Gastroesophageal sphincter (tissue), 4 donors: ENCODE results near the gene STX1B. TPM values are rescaled to one million over a fixed set of nuclear protein-coding genes. Genes with fewer than 3 reads are reported as not detected.

ENCODE experiments used
- ATAC-seq: fragments of 150-250 bp; one replicate; pipeline ENCODE4 v1.9.1; 2016; ENCODE audit warnings: mild to moderate bottlenecking, moderate library complexity
- H3K27ac ChIP-seq, 4 donors: fragments of 200-600 bp; sonication (generic) in 3 of 4; 1 replicate in 3 of 4; 2 replicates in 1 of 4; pipeline ENCODE4 v1.5.1; 2016 to 2019
- H3K27me3 ChIP-seq: fragments of 200-600 bp; sonication (generic); one replicate; pipeline ENCODE4 v1.5.1; 2019
- H3K36me3 ChIP-seq, 2 donors: fragments of 200-600 bp; sonication (generic); one replicate each; pipeline ENCODE4 v1.5.1; 2019; ENCODE audit warnings: control low read depth in 1 of 2
- H3K4me1 ChIP-seq, 3 donors: fragments of 200-600 bp; sonication (generic); 1 replicate in 2 of 3; 2 replicates in 1 of 3; pipeline ENCODE4 v1.5.1; 2016 to 2019; ENCODE audit warnings: control low read depth in 2 of 3
- H3K4me3 ChIP-seq, 2 donors: fragments of 200-600 bp; sonication (generic); one replicate each; pipeline ENCODE4 v1.5.1; 2019; ENCODE audit warnings: mild to moderate bottlenecking in 1 of 2, moderate library complexity in 1 of 2
- H3K9me3 ChIP-seq, 3 donors: fragments of 200-600 bp; sonication (generic); one replicate each; pipeline ENCODE4 v1.5.1; 2017 to 2019; ENCODE audit warnings: control low read depth in 2 of 3
- EP300 ChIP-seq: sonication (generic); formaldehyde crosslinking; IDR thresholded peaks from one replicate; pipeline ENCODE4 v1.6.1; 2017; ENCODE audit warnings: antibody characterized with exemption, mild to moderate bottlenecking
- POLR2A ChIP-seq, 2 donors: fragments of 450-650 bp; IDR thresholded peaks; one replicate each; pipeline ENCODE4 v1.6.1; 2017; ENCODE audit warnings: antibody characterized with exemption in 2 of 2, mild to moderate bottlenecking in 2 of 2, moderate library complexity in 1 of 2
- POLR2AphosphoS5 ChIP-seq: sonication (generic); formaldehyde crosslinking; IDR thresholded peaks from one replicate; pipeline ENCODE4 v1.6.1; 2017; ENCODE audit warnings: antibody characterized with exemption
- WGBS, 2 donors: methylation state at CpG; one replicate each; pipeline ENCODE4 v1.1.5; 2018; ENCODE audit warnings: low coverage in 1 of 2; 5-methylcytosine and 5-hydroxymethylcytosine counted together
- total RNA-seq, 4 donors: library from RNA; depleted of rRNA; stranded (reverse); fragments of >200 nt; gene quantifications; one replicate each; pipeline ENCODE4 v1.1.0, GENCODE V29; 2016
- TF ChIP-seq, protein P1 (sequence below), 4 experiments: fragments of 200-600 bp in 2 of 4; fragments of 450-650 bp in 2 of 4; sonication (generic) in 1 of 4; IDR thresholded peaks; one replicate each; pipeline ENCODE4 v1.5.1; 2017 to 2019; ENCODE audit warnings: antibody characterized with exemption in 4 of 4, mild to moderate bottlenecking in 2 of 4, moderate library complexity in 2 of 4

STX1B gene
- total RNA-seq, 4 donors from 2014 or later: 0.54 to 3.3 (median 1.9) TPM; not detected in 1

DNA sequence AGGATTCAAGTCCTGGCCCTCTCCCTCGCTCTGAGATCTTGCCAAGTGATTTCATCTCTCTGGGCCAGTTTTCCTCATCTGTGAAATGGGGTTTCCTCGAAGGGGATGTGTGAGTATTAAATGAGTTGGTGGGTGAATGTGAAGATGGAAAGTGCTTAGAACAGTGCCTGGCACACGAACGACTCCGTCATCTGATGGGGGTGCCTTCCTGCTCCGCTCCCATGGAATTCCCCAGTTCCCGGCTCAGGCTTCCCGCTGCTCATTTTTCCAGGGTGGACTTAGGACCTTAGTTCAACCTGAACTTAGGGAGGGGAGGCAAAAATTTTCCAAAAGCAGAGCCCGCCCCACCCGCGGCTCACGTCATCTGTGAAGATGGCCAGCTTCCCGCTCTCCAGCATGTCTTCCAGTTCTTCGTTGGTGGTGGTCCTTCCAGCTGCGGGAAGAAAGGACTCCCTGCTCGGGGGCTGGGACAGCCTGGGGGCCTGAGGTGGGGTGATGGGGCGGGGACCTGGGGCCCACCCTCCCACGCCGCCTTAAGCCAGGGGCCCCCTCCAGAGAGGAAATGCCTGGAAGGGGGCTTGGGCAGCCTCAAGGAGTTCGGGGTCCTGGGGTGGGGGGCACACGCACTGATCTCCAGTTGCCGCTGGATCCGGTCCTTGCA lies 14.0 kb downstream of the STX1B start:
- H3K9me3 ChIP-seq: no peaks in the 10 kb centered on the region
- no peaks in the 10 kb centered on the region for H3K27me3 ChIP-seq
- no peak for TF ChIP-seq POLR2AphosphoS5
- TF ChIP-seq EP300: no peak
- TF ChIP-seq, protein P1, sequence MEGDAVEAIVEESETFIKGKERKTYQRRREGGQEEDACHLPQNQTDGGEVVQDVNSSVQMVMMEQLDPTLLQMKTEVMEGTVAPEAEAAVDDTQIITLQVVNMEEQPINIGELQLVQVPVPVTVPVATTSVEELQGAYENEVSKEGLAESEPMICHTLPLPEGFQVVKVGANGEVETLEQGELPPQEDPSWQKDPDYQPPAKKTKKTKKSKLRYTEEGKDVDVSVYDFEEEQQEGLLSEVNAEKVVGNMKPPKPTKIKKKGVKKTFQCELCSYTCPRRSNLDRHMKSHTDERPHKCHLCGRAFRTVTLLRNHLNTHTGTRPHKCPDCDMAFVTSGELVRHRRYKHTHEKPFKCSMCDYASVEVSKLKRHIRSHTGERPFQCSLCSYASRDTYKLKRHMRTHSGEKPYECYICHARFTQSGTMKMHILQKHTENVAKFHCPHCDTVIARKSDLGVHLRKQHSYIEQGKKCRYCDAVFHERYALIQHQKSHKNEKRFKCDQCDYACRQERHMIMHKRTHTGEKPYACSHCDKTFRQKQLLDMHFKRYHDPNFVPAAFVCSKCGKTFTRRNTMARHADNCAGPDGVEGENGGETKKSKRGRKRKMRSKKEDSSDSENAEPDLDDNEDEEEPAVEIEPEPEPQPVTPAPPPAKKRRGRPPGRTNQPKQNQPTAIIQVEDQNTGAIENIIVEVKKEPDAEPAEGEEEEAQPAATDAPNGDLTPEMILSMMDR (IDR thresholded peaks at IDR 0.05): no peak
- no peak for TF ChIP-seq POLR2A (IDR thresholded peaks at IDR 0.05)
- ATAC-seq: peak; percentile 32
- peak overlapping the region; percentile 4 to 89 (median 86) for H3K27ac ChIP-seq
- WGBS, 2 donors: 38 to 44% methylated on average over 3 to 6 of the region's 23 CpGs
- H3K4me3 ChIP-seq: peak overlapping the region; percentile 44 to 66
- peaks cover 0 to 20% (median 12%) of the 10 kb centered on the region in 3 donors for H3K4me1 ChIP-seq
- no peaks in the 10 kb centered on the region for H3K36me3 ChIP-seq

DNA sequence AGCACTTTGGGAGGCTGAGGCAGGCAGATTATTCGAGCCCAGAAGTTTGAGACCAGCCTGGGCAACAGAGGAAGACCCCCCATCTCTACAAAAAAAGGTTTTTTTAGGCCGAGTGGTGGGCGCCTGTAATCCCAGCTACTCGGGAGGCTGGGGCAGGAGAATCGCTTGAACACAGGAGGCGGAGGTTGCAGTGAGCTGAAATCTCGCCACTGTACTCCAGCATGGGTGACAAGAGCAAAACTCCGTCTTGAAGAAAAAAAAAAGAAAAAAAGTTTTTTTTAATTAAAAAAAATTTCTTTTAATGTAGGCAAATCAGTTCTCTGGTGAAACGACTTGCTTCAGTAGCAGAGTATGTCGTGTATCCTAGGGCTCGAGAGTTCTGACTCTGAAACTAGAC lies 14.5 kb downstream of the STX1B start:
- TF ChIP-seq, protein P1 (IDR thresholded peaks at IDR 0.05): no peak
- TF ChIP-seq EP300: no peak
- no peak for TF ChIP-seq POLR2A (IDR thresholded peaks at IDR 0.05)
- TF ChIP-seq POLR2AphosphoS5: no peak
- 67 to 84% methylated on average over 6 to 11 of the region's 11 CpGs for WGBS, 2 donors
- H3K36me3 ChIP-seq: no peaks in the 10 kb centered on the region
- peak overlapping the region in 3 of 4 donors; percentile 86 to 89 (median 87) for H3K27ac ChIP-seq
- no peaks in the 10 kb centered on the region for H3K27me3 ChIP-seq
- no peak for ATAC-seq
- H3K4me3 ChIP-seq: peak overlapping the region in 1 of 2 donors; percentile 66
- H3K4me1 ChIP-seq: peaks cover 0 to 20% (median 12%) of the 10 kb centered on the region in 3 donors
- H3K9me3 ChIP-seq: no peaks in the 10 kb centered on the region

DNA sequence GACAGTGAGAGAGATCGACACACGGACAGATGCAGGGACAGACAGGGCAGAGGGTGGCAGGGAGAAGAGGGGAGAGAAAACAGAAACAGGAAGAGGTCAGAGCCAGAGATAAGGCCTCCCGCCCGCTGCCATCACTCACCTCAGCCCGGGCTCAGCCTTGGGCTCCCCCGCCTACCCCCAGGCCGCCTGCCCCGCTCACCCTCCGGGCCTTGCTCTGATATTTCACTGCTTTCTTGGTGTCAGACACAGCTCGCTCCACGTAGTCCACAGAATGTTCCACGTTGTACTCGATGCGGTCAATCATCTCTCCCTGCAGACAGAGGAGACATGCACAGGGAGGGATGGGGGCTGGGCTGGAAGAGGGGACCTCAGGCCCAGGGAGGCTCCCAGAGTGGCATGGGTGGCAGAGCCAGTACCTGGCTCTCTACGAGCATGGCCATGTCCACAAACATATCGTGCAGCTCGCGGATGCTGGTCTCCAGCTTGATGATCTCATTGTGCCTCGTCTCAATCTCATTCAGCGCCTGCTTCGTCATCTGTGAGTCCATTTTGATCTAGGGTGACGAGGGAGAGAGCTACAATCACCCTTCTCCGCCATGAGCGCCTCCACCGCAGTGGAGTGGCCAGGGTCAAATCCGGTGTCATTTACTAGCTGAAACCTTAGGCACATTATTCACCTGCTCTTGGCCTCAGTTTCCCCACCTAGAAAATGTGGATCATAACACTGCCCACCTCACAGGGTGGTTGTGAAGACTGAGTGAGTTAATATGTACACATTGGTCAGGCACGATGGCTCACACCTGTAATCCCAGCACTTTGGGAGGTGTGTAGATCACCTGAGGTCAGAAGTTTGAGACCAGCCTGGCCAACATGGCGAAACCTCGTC lies 17.3 kb downstream of the STX1B start:
- H3K27ac ChIP-seq: no peak overlapping the region
- peaks cover 0 to 20% (median 12%) of the 10 kb centered on the region in 3 donors for H3K4me1 ChIP-seq
- 75 to 81% methylated on average over 9 to 15 of the region's 29 CpGs for WGBS, 2 donors
- peaks cover 0 to under 1% of the 10 kb centered on the region in 2 donors for H3K36me3 ChIP-seq
- no peaks in the 10 kb centered on the region for H3K27me3 ChIP-seq
- ATAC-seq: no peak
- no peak overlapping the region for H3K4me3 ChIP-seq
- H3K9me3 ChIP-seq: no peaks in the 10 kb centered on the region
- TF ChIP-seq, protein P1 (IDR thresholded peaks at IDR 0.05): no peak
- TF ChIP-seq POLR2AphosphoS5: no peak
- TF ChIP-seq EP300: no peak
- TF ChIP-seq POLR2A (IDR thresholded peaks at IDR 0.05): no peak

DNA sequence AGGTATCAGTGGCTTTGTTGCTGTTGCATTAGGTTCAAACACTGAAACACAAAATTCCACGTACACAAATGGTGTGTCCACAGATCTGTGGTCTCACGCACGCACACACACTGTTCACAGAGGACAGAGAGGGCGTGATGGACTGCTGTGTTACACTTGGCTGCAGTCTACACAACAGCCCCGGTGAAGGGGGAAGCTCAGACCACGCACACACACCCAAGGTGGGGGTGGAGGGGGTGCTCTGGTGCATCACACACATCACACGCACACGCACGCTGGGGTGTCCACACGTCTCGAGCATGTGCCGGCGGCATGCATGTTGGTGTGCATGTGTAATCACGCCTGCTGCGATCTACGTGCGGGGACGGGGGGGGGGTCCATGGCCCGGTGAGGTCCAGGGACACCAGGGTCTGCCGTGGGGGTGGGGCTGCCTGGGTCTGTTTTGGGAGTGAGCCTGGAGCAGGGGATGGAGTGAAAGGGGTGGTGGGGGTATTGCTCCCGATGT lies 18.1 kb downstream of the STX1B start:
- H3K36me3 ChIP-seq: peaks cover 0 to 9% of the 10 kb centered on the region in 2 donors
- no peaks in the 10 kb centered on the region for H3K27me3 ChIP-seq
- no peaks in the 10 kb centered on the region for H3K9me3 ChIP-seq
- H3K4me3 ChIP-seq: no peak overlapping the region
- no peak for TF ChIP-seq POLR2A (IDR thresholded peaks at IDR 0.05)
- TF ChIP-seq, protein P1 (IDR thresholded peaks at IDR 0.05): no peak
- TF ChIP-seq EP300: no peak
- TF ChIP-seq POLR2AphosphoS5: no peak
- H3K4me1 ChIP-seq: peaks cover 0 to 12% (median 6%) of the 10 kb centered on the region in 3 donors
- ATAC-seq: no peak
- H3K27ac ChIP-seq: no peak overlapping the region
- WGBS, 2 donors: 81% methylated on average over 6 of the region's 21 CpGs; no CpG with 5 or more reads in 1 of the 2 donors
